AG20443 (cell line): ENCODE measurements around the gene DDX24.
A peak's percentile ranks its signal among the peaks of the same experiment; 100 is the strongest.

ENCODE experiments used
- DNase-seq: peaks from one replicate; pipeline ENCODE4 v3.0.0; 2012; ENCODE audit warnings: low spot score, mixed read lengths

Gene DDX24

GRCh38 chr14:94046696-94047250 lies 34.2 kb downstream of the DDX24 start:
- no peak for DNase-seq

- DNase-seq, result no peak
Measured at GRCh38 chr14:94045563-94046345, 35.2 kb downstream of the DDX24 start.

- no peak for DNase-seq
Measured at GRCh38 chr14:94045101-94045500, 35.9 kb downstream of the DDX24 start.

- no peak for DNase-seq
Measured at GRCh38 chr14:94044476-94045091, 36.4 kb downstream of the DDX24 start.

GRCh38 chr14:94043756-94044475 lies 37.1 kb downstream of the DDX24 start:
- no peak for DNase-seq

- peak; percentile 30 for DNase-seq
Measured at GRCh38 chr14:94043111-94043755, 37.8 kb downstream of the DDX24 start.

GRCh38 chr14:94042433-94043091 lies 38.4 kb downstream of the DDX24 start:
- DNase-seq, result peak; percentile 29

- peak; percentile 91 for DNase-seq
Measured at GRCh38 chr14:94041551-94042346, 39.3 kb downstream of the DDX24 start.

GRCh38 chr14:94040796-94041195 lies 40.2 kb downstream of the DDX24 start:
- DNase-seq, result no peak

- DNase-seq, result no peak
Measured at GRCh38 chr14:94040247-94040646, 40.8 kb downstream of the DDX24 start.

- no peak for DNase-seq
Measured at GRCh38 chr14:94038921-94039629, 41.9 kb downstream of the DDX24 start.

- DNase-seq, result no peak
Measured at GRCh38 chr14:94038510-94038909, 42.5 kb downstream of the DDX24 start.

GRCh38 chr14:94037954-94038353 lies 43.0 kb downstream of the DDX24 start:
- no peak for DNase-seq

GRCh38 chr14:94036313-94037167 lies 44.5 kb downstream of the DDX24 start:
- DNase-seq, result peak; percentile 88

- no peak for DNase-seq
Measured at GRCh38 chr14:94034886-94035285, 46.1 kb downstream of the DDX24 start.

- DNase-seq, result no peak
Measured at GRCh38 chr14:94031883-94032279, 49.1 kb downstream of the DDX24 start.

- DNase-seq, result no peak
Measured at GRCh38 chr14:94031161-94031882, 49.7 kb downstream of the DDX24 start.

- no peak for DNase-seq
Measured at GRCh38 chr14:94030571-94030970, 50.4 kb downstream of the DDX24 start.
